Naive thymus-derived CD4-positive, alpha-beta T cell (primary cell): ENCODE measurements around the gene TATDN3. TPM values are rescaled to one million over a fixed set of nuclear protein-coding genes. Genes with fewer than 3 reads are reported as not detected.

ENCODE experiments used
- ATAC-seq: fragments of 150-1000 bp; cut with Tn5 transposase; 2 replicates; pipeline ENCODE4 v1.10.0; 2021; ENCODE audit warnings: mild to moderate bottlenecking, moderate library complexity
- CTCF ChIA-PET: fragments of 350-600 bp; sonication (Branson Sonifier 250); formaldehyde crosslinking; loops from one replicate; lab custom pipeline; 2021; ENCODE audit warnings: antibody characterized with exemption; lab: Charles Lee
- POLR2A ChIA-PET: fragments of 350-600 bp; sonication (Branson Sonifier 250); formaldehyde crosslinking; loops from one replicate; lab custom pipeline; 2021; ENCODE audit warnings: antibody characterized with exemption, inconsistent platforms; lab: Charles Lee
- DNase-seq, 9 donors: peaks; one replicate each; pipeline versions ENCODE4 v3.0.0 to v3.0.0-alpha.2; 2020 to 2022; ENCODE audit warnings: mixed read lengths in 1 of 9
- H3K27ac ChIP-seq: one replicate; pipeline ENCODE4 v1.7.0; 2013; ENCODE audit warnings: mild to moderate bottlenecking, low read depth, low read length, moderate library complexity
- H3K27me3 ChIP-seq, 2 donors: one replicate each; pipeline ENCODE4 v1.7.0; 2013; ENCODE audit warnings: low read length in 2 of 2, mild to moderate bottlenecking in 2 of 2, moderate library complexity in 2 of 2; ENCODE audit not compliant: control insufficient read depth in 2 of 2, insufficient read depth in 2 of 2
- H3K36me3 ChIP-seq, 3 experiments: 1 replicate in 2 of 3; 2 replicates in 1 of 3; pipeline ENCODE4 v1.7.0; 2013; ENCODE audit warnings: low read length in 3 of 3, mild to moderate bottlenecking in 3 of 3, moderate library complexity in 1 of 3; ENCODE audit not compliant: insufficient read depth in 3 of 3, control insufficient read depth in 2 of 3
- H3K4me1 ChIP-seq, 2 donors: one replicate each; pipeline ENCODE4 v1.7.0; 2013; ENCODE audit warnings: low read length in 2 of 2, mild to moderate bottlenecking in 2 of 2, moderate library complexity in 1 of 2; ENCODE audit not compliant: control insufficient read depth in 2 of 2, insufficient read depth in 2 of 2
- H3K4me3 ChIP-seq: 2 replicates; pipeline ENCODE4 v1.7.0; 2013; ENCODE audit warnings: mild to moderate bottlenecking, low read length
- H3K9me3 ChIP-seq, 3 experiments: 1 replicate in 2 of 3; 2 replicates in 1 of 3; pipeline ENCODE4 v1.7.0; 2013; ENCODE audit warnings: low read length in 3 of 3; ENCODE audit not compliant: control insufficient read depth in 2 of 3
- H3K27ac Mint-ChIP-seq, 9 donors: one replicate each; pipeline ENCODE4 v1.8.0; 2020 to 2022; ENCODE audit warnings: mixed read lengths in 9 of 9, mild to moderate bottlenecking in 8 of 9, moderate library complexity in 5 of 9, inconsistent platforms in 2 of 9
- H3K27me3 Mint-ChIP-seq, 5 donors: one replicate each; pipeline ENCODE4 v1.8.0; 2021 to 2022; ENCODE audit warnings: mixed read lengths in 5 of 5, mild to moderate bottlenecking in 1 of 5
- H3K36me3 Mint-ChIP-seq, 5 donors: one replicate each; pipeline ENCODE4 v1.8.0; 2020 to 2022; ENCODE audit warnings: mixed read lengths in 5 of 5, mild to moderate bottlenecking in 3 of 5, inconsistent platforms in 1 of 5
- H3K4me1 Mint-ChIP-seq, 7 donors: one replicate each; pipeline ENCODE4 v1.8.0; 2020 to 2022; ENCODE audit warnings: mixed read lengths in 7 of 7, mild to moderate bottlenecking in 3 of 7, inconsistent platforms in 1 of 7
- H3K4me3 Mint-ChIP-seq, 10 donors: one replicate each; pipeline ENCODE4 v1.8.0; 2020 to 2022; ENCODE audit warnings: mild to moderate bottlenecking in 10 of 10, mixed read lengths in 10 of 10, moderate library complexity in 6 of 10, inconsistent platforms in 2 of 10
- H3K9me3 Mint-ChIP-seq, 11 donors: one replicate each; pipeline ENCODE4 v1.8.0; 2020 to 2022; ENCODE audit warnings: mixed read lengths in 11 of 11, mild to moderate bottlenecking in 4 of 11, inconsistent platforms in 1 of 11, moderate library complexity in 1 of 11
- intact Hi-C, 2 donors: fragments of 100-400 bp; cut with micrococcal nuclease; formaldehyde crosslinking; loops; one replicate each; pipeline ENCODE4 v1.15.1; 2023
- polyA plus RNA-seq, 2 donors: library from polyadenylated mRNA; unstranded; fragments of 300-500 nt; fragmentation: Illumina TruSeq; gene quantifications; one replicate each; pipeline ENCODE4 v1.2.3, GENCODE V29; 2021
- total RNA-seq, 6 experiments: library from RNA in 5 of 6; stranded (reverse) in 5 of 6; gene quantifications; 1 replicate in 5 of 6; 2 replicates in 1 of 6; pipeline ENCODE4 v1.2.3 and lab custom pipeline; 2021 to 2026

The TATDN3 gene, protein sequence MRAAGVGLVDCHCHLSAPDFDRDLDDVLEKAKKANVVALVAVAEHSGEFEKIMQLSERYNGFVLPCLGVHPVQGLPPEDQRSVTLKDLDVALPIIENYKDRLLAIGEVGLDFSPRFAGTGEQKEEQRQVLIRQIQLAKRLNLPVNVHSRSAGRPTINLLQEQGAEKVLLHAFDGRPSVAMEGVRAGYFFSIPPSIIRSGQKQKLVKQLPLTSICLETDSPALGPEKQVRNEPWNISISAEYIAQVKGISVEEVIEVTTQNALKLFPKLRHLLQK
- total RNA-seq = 10 to 100 TPM; 10.0 to 17.7 (median 13.9) TPM
- polyA plus RNA-seq = 10 to 100 TPM; 16.5 to 19.2 TPM
- total RNA-seq (lab: John Stamatoyannopoulos, UW) = 7.9 reads per million, percentile 32 among the genes with 10 or more reads in this experiment

- H3K36me3 Mint-ChIP-seq = peaks cover 0 to 15% (median 8%) of the 10 kb centered on the region in 5 donors
- Histone ChIP-seq H3K27me3 (no peaks in the 10 kb centered on the region), H3K27ac (peak within 1 kb of the TSS; percentile 83), H3K4me1 (peaks cover 17 to 19% of the 10 kb centered on the region in 2 donors), H3K9me3 (no peaks in the 10 kb centered on the region), H3K36me3 (peaks cover 0 to 14% (median 0%) of the 10 kb centered on the region in 3 experiments), H3K4me3 (peak within 1 kb of the TSS; percentile 100)
- ChIA-PET POLR2A (interaction anchor here (0.6 to 1.8 kb wide), 18 partner anchors 8 to 506 kb away, joined by 3 to 8 read pairs (median 4); no protein-coding TSS in a partner anchor), CTCF (interaction anchor here (0.9 to 1.2 kb wide), 2 partner anchors 50 to 204 kb away, joined by 3 read pairs; no protein-coding TSS in a partner anchor)
- H3K4me1 Mint-ChIP-seq = peaks cover 27 to 58% (median 43%) of the 10 kb centered on the region in 7 donors
- ATAC-seq (peak; percentile 98), DNase-seq (peak; percentile 82 to 99 (median 92))
- peak within 1 kb of the TSS; percentile 86 to 98 (median 95) for H3K4me3 Mint-ChIP-seq
- peaks cover 0 to 7% (median 0%) of the 10 kb centered on the region in 11 donors for H3K9me3 Mint-ChIP-seq
- no peaks in the 10 kb centered on the region for H3K27me3 Mint-ChIP-seq
- H3K27ac Mint-ChIP-seq = peak within 1 kb of the TSS; percentile 87 to 99 (median 96)
- intact Hi-C loops = loop anchor here (1.0 to 5.0 kb wide), 13 partner anchors 41 to 1215 kb away; partner anchors contain the start of genes ANGEL2 (in 2 of the 2), DTL (in 2 of the 2), FLVCR1 (in 2 of the 2) and INTS7 (in 2 of the 2)
These were observed at the start of gene TATDN3, which contains the start of gene NSL1 for GRCh38 chr1:212791676-212792395. Gene TATDN3 (plus strand): TSS chr1:212791894. CDS start chr1:212791922, 28 bp downstream. Gene NSL1 (minus strand): TSS chr1:212791777. CDS start chr1:212791763, 14 bp downstream.

DNA sequence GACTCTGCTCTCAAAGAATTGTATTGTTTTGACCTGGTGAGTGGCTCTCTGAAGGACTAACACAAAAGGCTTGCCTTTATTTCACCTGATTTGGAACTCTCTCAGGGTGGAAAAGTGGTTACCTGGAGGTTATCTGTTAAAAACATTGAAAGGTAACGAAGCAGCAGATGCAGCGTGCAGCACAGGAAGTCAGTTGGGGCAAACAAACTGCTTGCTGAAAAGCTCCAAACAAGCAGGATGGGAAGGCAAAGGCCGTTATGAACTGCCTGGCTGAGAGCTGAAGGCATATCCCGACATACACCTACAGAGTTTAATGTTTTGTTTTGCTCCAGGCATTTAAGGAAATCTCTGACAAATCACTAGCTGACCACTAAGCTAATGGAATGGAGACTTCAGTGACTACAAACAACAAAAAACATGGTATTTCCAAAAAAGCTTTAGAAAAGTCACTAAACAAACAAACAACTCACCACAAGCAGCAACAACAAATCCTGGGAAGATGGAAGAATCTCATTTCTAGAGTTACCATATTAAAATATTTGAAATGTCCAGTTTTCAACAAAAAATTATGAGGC lies 47.7 kb upstream of the TATDN3 start:
- ChIA-PET POLR2A (interaction anchor here (2.6 kb wide), 1 partner anchor 10 kb away, joined by 21 read pairs; no protein-coding TSS in a partner anchor), CTCF (interaction anchor here (0.6 to 1.4 kb wide), 4 partner anchors 10 to 288 kb away, joined by 3 to 4 read pairs (median 4); no protein-coding TSS in a partner anchor)
- H3K36me3 Mint-ChIP-seq = peaks cover 0 to 47% (median 16%) of the 10 kb centered on the region in 5 donors
- intact Hi-C loops = loop anchor here in 1 of 2 donors (1.0 to 2.0 kb wide), 2 partner anchors 10 to 13 kb away; no protein-coding TSS in a partner anchor
- H3K4me3 Mint-ChIP-seq = peak overlapping the region in 9 of 10 donors; percentile 18 to 78 (median 60)
- ATAC-seq (peak; percentile 36), DNase-seq (peak in 5 of 9 donors; percentile 20 to 47 (median 40))
- H3K9me3 ChIP-seq = no peaks in the 10 kb centered on the region
- no peaks in the 10 kb centered on the region for H3K27me3 Mint-ChIP-seq
- no peak overlapping the region for H3K4me3 ChIP-seq
- H3K4me1 Mint-ChIP-seq = peaks cover 21 to 49% (median 29%) of the 10 kb centered on the region in 7 donors
- H3K9me3 Mint-ChIP-seq = peaks cover 0 to 10% (median 0%) of the 10 kb centered on the region in 11 donors
- H3K4me1 ChIP-seq = peaks cover 0 to 10% of the 10 kb centered on the region in 2 donors
- no peaks in the 10 kb centered on the region for H3K27me3 ChIP-seq
- peak overlapping the region; percentile 52 for H3K27ac ChIP-seq
- H3K36me3 ChIP-seq = peaks cover 0 to 4% (median 0%) of the 10 kb centered on the region in 3 experiments
- H3K27ac Mint-ChIP-seq = peak overlapping the region; percentile 6 to 88 (median 83)

- no peaks in the 10 kb centered on the region for H3K9me3 ChIP-seq
These were observed 46.4 kb upstream of the TATDN3 start for GRCh38 chr1:212745303-212745702.

DNA sequence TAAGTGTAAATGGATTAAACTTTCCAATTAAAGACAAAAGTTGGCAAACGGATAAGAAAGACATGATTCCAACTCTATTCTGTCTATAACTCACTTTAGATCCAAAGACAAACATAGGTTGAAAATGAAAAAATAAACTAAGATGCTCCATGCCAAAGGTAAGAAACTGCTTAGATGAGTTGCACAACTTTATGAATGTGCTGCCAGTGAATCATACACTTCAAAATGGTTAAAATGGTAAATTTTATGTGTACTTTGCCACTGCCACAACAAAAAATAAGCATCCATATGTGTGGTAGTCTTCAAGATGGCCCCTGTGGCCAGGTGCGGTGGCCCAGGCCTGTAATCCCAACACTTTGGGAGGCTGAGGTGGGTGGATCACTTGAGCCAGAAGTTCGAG lies 45.1 kb upstream of the TATDN3 start:
- DNase-seq (no peak), ATAC-seq (no peak)
- H3K4me3 Mint-ChIP-seq = no peak overlapping the region
- peaks cover 0 to 39% (median 9%) of the 10 kb centered on the region in 5 donors for H3K36me3 Mint-ChIP-seq
- CTCF ChIA-PET = no interaction called here
- Histone ChIP-seq H3K36me3 (no peaks in the 10 kb centered on the region), H3K27me3 (no peaks in the 10 kb centered on the region), H3K4me1 (peaks cover 0 to 24% of the 10 kb centered on the region in 2 donors), H3K27ac (no peak overlapping the region), H3K4me3 (no peak overlapping the region), H3K9me3 (no peaks in the 10 kb centered on the region)
- peak overlapping the region in 3 of 9 donors; percentile 35 to 68 (median 36) for H3K27ac Mint-ChIP-seq
- intact Hi-C loops = no loop called here
- peaks cover 30 to 67% (median 47%) of the 10 kb centered on the region in 7 donors for H3K4me1 Mint-ChIP-seq
- POLR2A ChIA-PET = interaction anchor here (0.5 to 1.5 kb wide), 2 partner anchors 27 to 45 kb away, joined by 3 to 5 read pairs; partner anchors contain the start of genes NSL1 and TATDN3
- H3K27me3 Mint-ChIP-seq = no peaks in the 10 kb centered on the region
- H3K9me3 Mint-ChIP-seq = peaks cover 0 to 5% (median 0%) of the 10 kb centered on the region in 11 donors

More at GRCh38 chr1:212745303-212745702, 46.4 kb upstream of the TATDN3 start:
- Mint-ChIP-seq H3K27me3 (no peaks in the 10 kb centered on the region), H3K4me3 (no peak overlapping the region), H3K4me1 (peaks cover 30 to 59% (median 37%) of the 10 kb centered on the region in 7 donors), H3K36me3 (peaks cover 0 to 47% (median 15%) of the 10 kb centered on the region in 5 donors), H3K9me3 (peaks cover 0 to 10% (median 0%) of the 10 kb centered on the region in 11 donors), H3K27ac (peak overlapping the region in 6 of 9 donors; percentile 3 to 69 (median 40))
- peaks cover 0 to 21% of the 10 kb centered on the region in 2 donors for H3K4me1 ChIP-seq
- intact Hi-C loops = loop anchor here in 1 of 2 donors (2.0 kb wide), 1 partner anchor 15 kb away; no protein-coding TSS in a partner anchor
- H3K27ac ChIP-seq = no peak overlapping the region
- H3K27me3 ChIP-seq = no peaks in the 10 kb centered on the region
- ChIA-PET POLR2A (interaction anchor here (1.1 to 2.6 kb wide), 3 partner anchors 8 to 46 kb away, joined by 3 to 21 read pairs (median 5); partner anchors contain the start of genes NSL1 and TATDN3), CTCF (no interaction called here)
- no peak overlapping the region for H3K4me3 ChIP-seq
- H3K36me3 ChIP-seq = peaks cover 0 to 4% (median 0%) of the 10 kb centered on the region in 3 experiments
- ATAC-seq = no peak
- no peak for DNase-seq

GRCh38 chr1:212749821-212750535 lies 41.7 kb upstream of the TATDN3 start:
- H3K4me1 ChIP-seq = peaks cover 5 to 36% of the 10 kb centered on the region in 2 donors
- CTCF ChIA-PET = interaction anchor here (0.6 to 1.8 kb wide), 7 partner anchors 8 to 1890 kb away, joined by 3 to 5 read pairs (median 4); no protein-coding TSS in a partner anchor
- H3K27me3 ChIP-seq = no peaks in the 10 kb centered on the region
- H3K36me3 ChIP-seq = no peaks in the 10 kb centered on the region
- DNase-seq (peak in 6 of 9 donors; percentile 3 to 30 (median 14)), ATAC-seq (peak; percentile 58)
- Mint-ChIP-seq H3K27ac (peak overlapping the region; percentile 1 to 92 (median 88)), H3K4me3 (peak overlapping the region; percentile 1 to 69 (median 48)), H3K36me3 (peaks cover 0 to 15% (median 0%) of the 10 kb centered on the region in 5 donors), H3K9me3 (no peaks in the 10 kb centered on the region), H3K27me3 (no peaks in the 10 kb centered on the region), H3K4me1 (peaks cover 36 to 73% (median 62%) of the 10 kb centered on the region in 7 donors)
- H3K4me3 ChIP-seq = no peak overlapping the region
- POLR2A ChIA-PET = interaction anchor here (1.1 kb wide), 1 partner anchor 42 kb away, joined by 3 read pairs; the partner anchor contains the start of genes NSL1 and TATDN3
- no peaks in the 10 kb centered on the region for H3K9me3 ChIP-seq
- peak overlapping the region; percentile 56 for H3K27ac ChIP-seq
- intact Hi-C loops = loop anchor here in 1 of 2 donors (1.0 to 5.0 kb wide), 3 partner anchors 8 to 143 kb away; partner anchors contain the start of genes ATF3, NSL1 and TATDN3
